ENCODE data around the gene DAAM2. TPM values are rescaled to one million over a fixed set of nuclear protein-coding genes. Genes with fewer than 3 reads are reported as not detected.
A peak's percentile ranks its signal among the peaks of the same experiment; 100 is the strongest.

The DAAM2 gene
- total RNA-seq, 3 donors from 2014 or later: 16.2 to 59.5 (median 41.3) TPM

GRCh38 chr6:39849228-39849627 lies 57.1 kb downstream of the DAAM2 start:
- Histone ChIP-seq H3K4me1 (no peaks in the 10 kb centered on the region), H3K9me3 (no peaks in the 10 kb centered on the region), H3K27ac (peak overlapping the region in 1 of 2 donors; percentile 13), H3K27me3 (no peaks in the 10 kb centered on the region), H3K36me3 (no peaks in the 10 kb centered on the region), H3K4me3 (no peak overlapping the region)
- no peak for DNase-seq (ENCODE audit: low spot score in 2 of 2)
- no peak for TF ChIP-seq POLR2A (IDR thresholded peaks at IDR 0.05)
- intact Hi-C loops (cut with DNase I; ENCODE audit: low total_unique reads): no loop called here

- H3K4me1 ChIP-seq: no peaks in the 10 kb centered on the region
These were observed 57.6 kb downstream of the DAAM2 start for GRCh38 chr6:39849764-39850163.

GRCh38 chr6:39850736-39851297 lies 58.6 kb downstream of the DAAM2 start:
- TF ChIP-seq POLR2A (IDR thresholded peaks at IDR 0.05): no peak
- no peak for TF ChIP-seq CTCF (IDR thresholded peaks at IDR 0.05)
- TF ChIP-seq POLR2AphosphoS5 (IDR thresholded peaks at IDR 0.05): no peak
- H3K4me1 ChIP-seq: no peaks in the 10 kb centered on the region
- no peaks in the 10 kb centered on the region for H3K36me3 ChIP-seq
- DNase-seq (ENCODE audit: low spot score in 2 of 2): no peak
- H3K27ac ChIP-seq: peak overlapping the region in 1 of 2 donors; percentile 13
- no peaks in the 10 kb centered on the region for H3K27me3 ChIP-seq
- no peak overlapping the region for H3K4me3 ChIP-seq
- intact Hi-C loops (cut with DNase I; ENCODE audit: low total_unique reads): no loop called here
- H3K9me3 ChIP-seq: no peaks in the 10 kb centered on the region

More at GRCh38 chr6:39849764-39850163, 57.6 kb downstream of the DAAM2 start:
- intact Hi-C loops (cut with DNase I; ENCODE audit: low total_unique reads): no loop called here
- no peaks in the 10 kb centered on the region for H3K27me3 ChIP-seq
- peak overlapping the region in 1 of 2 donors; percentile 13 for H3K27ac ChIP-seq
- TF ChIP-seq POLR2A (IDR thresholded peaks at IDR 0.05) (no peak), POLR2AphosphoS5 (IDR thresholded peaks at IDR 0.05) (no peak), CTCF (IDR thresholded peaks at IDR 0.05) (no peak)
- no peak overlapping the region for H3K4me3 ChIP-seq
- H3K36me3 ChIP-seq: no peaks in the 10 kb centered on the region
- H3K9me3 ChIP-seq: no peaks in the 10 kb centered on the region
- no peak for DNase-seq (ENCODE audit: low spot score in 2 of 2)

- TF ChIP-seq POLR2AphosphoS5 (IDR thresholded peaks at IDR 0.05) (no peak), POLR2A (IDR thresholded peaks at IDR 0.05) (no peak), CTCF (IDR thresholded peaks at IDR 0.05) (no peak)
- no peak overlapping the region for H3K4me3 ChIP-seq
- H3K9me3 ChIP-seq: no peaks in the 10 kb centered on the region
- no peaks in the 10 kb centered on the region for H3K27me3 ChIP-seq
- H3K4me1 ChIP-seq: no peaks in the 10 kb centered on the region
- DNase-seq (ENCODE audit: low spot score in 2 of 2): no peak
- intact Hi-C loops (cut with DNase I; ENCODE audit: low total_unique reads): no loop called here
- no peaks in the 10 kb centered on the region for H3K36me3 ChIP-seq
- H3K27ac ChIP-seq: peak overlapping the region in 1 of 2 donors; percentile 13
These were observed 59.2 kb downstream of the DAAM2 start for GRCh38 chr6:39851331-39851730.

- Histone ChIP-seq H3K27me3 (no peaks in the 10 kb centered on the region), H3K9me3 (no peaks in the 10 kb centered on the region), H3K4me3 (no peak overlapping the region), H3K36me3 (no peaks in the 10 kb centered on the region), H3K27ac (peak overlapping the region in 1 of 2 donors; percentile 8), H3K4me1 (no peaks in the 10 kb centered on the region)
- no peak for DNase-seq (ENCODE audit: low spot score in 2 of 2)
- TF ChIP-seq POLR2A (IDR thresholded peaks at IDR 0.05) (no peak), POLR2AphosphoS5 (IDR thresholded peaks at IDR 0.05) (no peak), CTCF (IDR thresholded peaks at IDR 0.05) (no peak)
- intact Hi-C loops (cut with DNase I; ENCODE audit: low total_unique reads): no loop called here
These were observed 60.1 kb downstream of the DAAM2 start for GRCh38 chr6:39852324-39852723.

Measured in breast epithelium (tissue), 4 donors.